Progenitor cell of endocrine pancreas (in vitro differentiated cells): ENCODE results near the gene VIPR2. TPM values are rescaled to one million over a fixed set of nuclear protein-coding genes. Genes with fewer than 3 reads are reported as not detected.

Experiments
- DNase-seq: peaks from one replicate; pipeline ENCODE4 v3.0.0; 2021; ENCODE audit warnings: low spot score; ENCODE audit not compliant: unreplicated experiment
- H3K27ac Mint-ChIP-seq: 2 replicates; pipeline ENCODE4 v1.8.0; 2021; ENCODE audit warnings: mild to moderate bottlenecking, moderate library complexity, mixed read lengths
- H3K27me3 Mint-ChIP-seq: 2 replicates; pipeline ENCODE4 v1.8.0; 2021; ENCODE audit warnings: mixed read lengths
- H3K36me3 Mint-ChIP-seq: 2 replicates; pipeline ENCODE4 v1.8.0; 2022; ENCODE audit warnings: mixed read lengths; ENCODE audit not compliant: insufficient read depth
- H3K4me1 Mint-ChIP-seq: 2 replicates; pipeline ENCODE4 v1.8.0; 2021; ENCODE audit warnings: low read depth, mixed read lengths
- H3K4me3 Mint-ChIP-seq: 2 replicates; pipeline ENCODE4 v1.8.0; 2021; ENCODE audit warnings: low read depth, mild to moderate bottlenecking, moderate library complexity, mixed read lengths
- H3K9me3 Mint-ChIP-seq: 2 replicates; pipeline ENCODE4 v1.8.0; 2021; ENCODE audit warnings: low read depth, mixed read lengths
- CTCF ChIP-seq: fragments of 200-600 bp; sonication (generic); IDR thresholded peaks from one replicate; pipeline ENCODE4 v1.5.0; 2021; ENCODE audit warnings: antibody characterized with exemption, mild to moderate bottlenecking; ENCODE audit not compliant: unreplicated experiment
- total RNA-seq: library from RNA; stranded (reverse); gene quantifications from 2 replicates; pipeline ENCODE4 v1.2.1, GENCODE V29; 2021

The VIPR2 gene
- total RNA-seq, 1 donor from 2014 or later = 0.36 TPM

DNA sequence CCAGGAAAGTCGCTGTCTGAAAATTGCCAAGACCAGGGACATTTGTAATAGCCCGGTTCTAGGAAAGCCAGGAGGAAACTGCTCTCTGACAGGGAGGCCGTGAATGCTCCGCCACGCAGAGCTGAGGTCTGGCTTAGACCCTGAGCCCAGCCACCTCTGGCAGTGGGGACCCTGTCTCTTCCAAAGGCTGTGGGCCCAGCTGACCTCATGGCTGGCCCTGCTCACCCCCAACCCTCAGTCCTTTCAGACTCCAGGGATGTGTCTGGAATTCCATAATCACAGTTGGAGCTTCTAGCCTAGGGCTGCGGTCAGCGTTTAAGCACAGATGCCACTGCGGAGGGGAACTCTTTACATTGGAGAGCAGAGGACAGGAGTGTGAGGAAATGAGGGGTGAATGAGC is 6.6 kb upstream of the VIPR2 start:
- Mint-ChIP-seq H3K27me3 (peaks cover 27% of the 10 kb centered on the region), H3K9me3 (no peaks in the 10 kb centered on the region), H3K27ac (no peak overlapping the region), H3K4me1 (peaks cover 2% of the 10 kb centered on the region), H3K36me3 (no peaks in the 10 kb centered on the region), H3K4me3 (no peak overlapping the region)
- no peak for DNase-seq
- TF ChIP-seq CTCF = no peak

DNA sequence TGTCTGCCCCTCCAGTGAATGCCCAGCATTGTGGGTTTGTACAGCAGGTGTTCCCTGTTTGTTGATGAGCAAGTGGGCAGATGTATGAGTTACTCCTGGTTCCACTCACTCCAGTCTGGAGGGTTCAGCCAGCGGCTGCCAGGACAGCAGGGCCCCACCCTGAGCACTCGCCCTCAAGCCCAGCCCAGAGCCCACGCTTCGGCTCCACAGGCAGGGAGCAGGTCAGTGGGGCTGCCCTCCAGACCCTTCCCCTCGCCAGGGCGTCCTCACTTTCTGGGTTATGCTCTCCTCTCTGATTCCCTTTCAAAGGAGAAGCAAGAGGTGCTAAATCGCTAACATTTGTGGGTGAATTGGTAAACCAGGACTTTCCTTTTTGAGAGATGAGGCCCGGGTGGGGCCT is 4.8 kb upstream of the VIPR2 start:
- DNase-seq = no peak
- H3K27ac Mint-ChIP-seq = no peak overlapping the region
- no peaks in the 10 kb centered on the region for H3K36me3 Mint-ChIP-seq
- H3K9me3 Mint-ChIP-seq = no peaks in the 10 kb centered on the region
- H3K4me3 Mint-ChIP-seq = no peak overlapping the region
- peaks cover 31% of the 10 kb centered on the region for H3K27me3 Mint-ChIP-seq
- H3K4me1 Mint-ChIP-seq = peaks cover 3% of the 10 kb centered on the region
- TF ChIP-seq CTCF = no peak

- Mint-ChIP-seq H3K9me3 (no peaks in the 10 kb centered on the region), H3K36me3 (no peaks in the 10 kb centered on the region), H3K27me3 (peaks cover 37% of the 10 kb centered on the region), H3K27ac (no peak overlapping the region), H3K4me3 (no peak overlapping the region), H3K4me1 (peaks cover 6% of the 10 kb centered on the region)
- no peak for DNase-seq
- TF ChIP-seq CTCF = no peak
Measured at GRCh38 chr7:159148430-159149395, 4.0 kb upstream of the VIPR2 start.

DNA sequence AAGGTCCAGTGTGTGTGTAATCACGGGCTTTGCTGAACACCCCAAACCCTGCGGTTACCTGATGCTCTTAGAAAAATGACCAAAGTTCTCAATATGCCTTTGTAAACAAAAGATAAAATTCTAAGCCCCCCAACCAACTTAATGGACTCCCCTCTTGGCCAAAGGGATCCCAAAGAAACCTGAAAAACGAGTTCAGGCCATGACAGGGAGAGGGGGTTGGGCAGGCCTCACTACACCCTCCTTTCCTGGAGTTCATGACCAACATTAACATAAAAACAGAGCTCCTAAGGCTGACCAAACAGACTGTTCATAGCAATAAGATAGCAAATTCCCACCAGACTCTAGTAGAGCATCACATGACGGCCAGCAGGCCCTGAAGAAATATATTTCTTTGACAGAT is 3.0 kb upstream of the VIPR2 start:
- Mint-ChIP-seq H3K27ac (no peak overlapping the region), H3K4me3 (no peak overlapping the region), H3K4me1 (peaks cover 6% of the 10 kb centered on the region), H3K9me3 (no peaks in the 10 kb centered on the region), H3K27me3 (peaks cover 43% of the 10 kb centered on the region), H3K36me3 (no peaks in the 10 kb centered on the region)
- DNase-seq = no peak
- no peak for TF ChIP-seq CTCF

DNA sequence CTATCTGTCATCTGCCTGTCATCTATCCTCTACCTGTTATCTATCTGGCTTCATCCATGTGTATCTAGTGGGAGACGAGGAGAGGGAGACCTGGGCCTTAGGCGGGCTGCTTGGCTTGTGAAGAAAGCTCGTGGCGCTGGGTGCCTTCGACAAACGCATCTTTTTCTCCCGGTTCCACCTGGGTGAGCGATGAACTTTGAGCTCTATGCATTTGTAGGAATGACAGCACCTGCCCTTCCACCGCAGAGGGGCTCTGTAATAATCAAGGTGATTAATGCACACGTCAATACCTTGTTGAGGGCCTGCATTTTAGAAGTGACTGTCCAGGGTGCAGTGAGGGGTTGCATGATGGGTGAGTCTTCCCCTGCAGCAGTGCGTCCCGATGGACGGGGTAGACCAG is 2.6 kb upstream of the VIPR2 start:
- H3K27me3 Mint-ChIP-seq = peaks cover 48% of the 10 kb centered on the region
- H3K27ac Mint-ChIP-seq = no peak overlapping the region
- DNase-seq = no peak
- H3K9me3 Mint-ChIP-seq = no peaks in the 10 kb centered on the region
- H3K4me3 Mint-ChIP-seq = no peak overlapping the region
- TF ChIP-seq CTCF = no peak
- H3K36me3 Mint-ChIP-seq = no peaks in the 10 kb centered on the region
- peaks cover 6% of the 10 kb centered on the region for H3K4me1 Mint-ChIP-seq
